Subcutaneous abdominal adipose tissue (tissue), 5 donors: ENCODE results near the gene SH3PXD2A.

ENCODE experiments used
- H3K27ac ChIP-seq: one replicate; pipeline ENCODE4 v1.7.0; 2013; ENCODE audit warnings: low read depth, mild to moderate bottlenecking, inconsistent platforms, low read length, moderate library complexity
- H3K27me3 ChIP-seq, 5 donors: one replicate each; pipeline ENCODE4 v1.7.0; 2013; ENCODE audit warnings: low read length in 5 of 5, inconsistent platforms in 1 of 5; ENCODE audit not compliant: control insufficient read depth in 5 of 5, insufficient read depth in 4 of 5
- H3K36me3 ChIP-seq, 5 donors: one replicate each; pipeline ENCODE4 v1.7.0; 2013; ENCODE audit warnings: low read length in 5 of 5; ENCODE audit not compliant: control insufficient read depth in 5 of 5, insufficient read depth in 5 of 5
- H3K4me1 ChIP-seq, 5 donors: one replicate each; pipeline ENCODE4 v1.7.0; 2013; ENCODE audit warnings: low read length in 5 of 5, mild to moderate bottlenecking in 3 of 5, moderate library complexity in 1 of 5; ENCODE audit not compliant: control insufficient read depth in 5 of 5, insufficient read depth in 5 of 5
- H3K4me3 ChIP-seq, 5 donors: one replicate each; pipeline ENCODE4 v1.7.0; 2013; ENCODE audit warnings: low read length in 5 of 5, low read depth in 1 of 5
- H3K9ac ChIP-seq, 5 donors: one replicate each; pipeline ENCODE4 v1.7.0; 2013; ENCODE audit warnings: low read length in 5 of 5, mild to moderate bottlenecking in 4 of 5, moderate library complexity in 3 of 5
- H3K9me3 ChIP-seq, 5 donors: one replicate each; pipeline ENCODE4 v1.7.0; 2013; ENCODE audit warnings: low read length in 5 of 5; ENCODE audit not compliant: control insufficient read depth in 5 of 5
- donor health status: healthy.
- donor health status: healthy.
- donor health status: healthy.
- donor health status: healthy.
- donor health status: healthy.

SH3PXD2A gene

DNA sequence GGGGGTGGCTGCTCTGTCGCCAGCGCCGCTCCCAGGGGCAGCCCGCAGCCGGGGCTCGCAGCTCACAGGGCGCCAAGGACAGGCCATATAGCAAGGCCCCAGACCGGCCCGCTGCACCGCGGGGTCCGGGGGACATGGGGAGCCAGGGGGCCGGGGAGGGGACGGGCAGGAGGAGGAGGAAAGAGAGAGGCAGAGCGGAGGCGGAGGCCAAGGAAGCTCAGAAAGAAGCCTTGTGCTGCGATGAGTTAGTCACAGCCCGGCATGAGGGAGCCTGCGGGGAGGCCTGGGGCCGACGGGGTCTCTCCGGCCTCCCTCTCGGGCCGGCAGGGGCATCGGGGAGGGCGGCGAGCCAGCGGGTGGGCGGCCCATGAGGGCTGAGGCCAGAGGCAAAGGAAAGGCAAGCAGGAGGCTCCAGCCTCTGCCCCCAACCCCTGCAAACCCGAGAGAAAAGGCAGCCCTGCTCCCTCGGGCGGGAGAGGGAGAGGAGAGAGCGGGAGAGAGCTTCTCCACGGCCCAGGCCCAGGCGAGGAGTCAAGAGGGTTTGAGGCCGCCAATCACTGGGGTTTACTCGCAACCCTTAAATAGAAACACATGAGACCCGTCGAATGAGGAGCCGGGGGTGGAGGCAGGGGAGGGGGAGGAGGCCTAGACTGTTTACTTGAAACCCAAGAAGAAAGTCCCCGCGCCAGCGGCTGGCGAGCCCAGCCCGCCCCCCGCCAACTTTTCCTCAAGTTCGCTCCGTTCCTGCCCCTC is 194.0 kb downstream of the SH3PXD2A start:
- Histone ChIP-seq H3K27me3 (no peaks in the 10 kb centered on the region), H3K9ac (peak overlapping the region in 4 of 5 donors; percentile 53 to 82 (median 60)), H3K9me3 (peaks cover 0 to 10% (median 9%) of the 10 kb centered on the region in 5 donors), H3K4me3 (peak overlapping the region; percentile 32 to 72 (median 71)), H3K4me1 (peaks cover 7 to 66% (median 53%) of the 10 kb centered on the region in 5 donors), H3K36me3 (peaks cover 0 to 26% (median 22%) of the 10 kb centered on the region in 5 donors), H3K27ac (peak overlapping the region; percentile 78)

DNA sequence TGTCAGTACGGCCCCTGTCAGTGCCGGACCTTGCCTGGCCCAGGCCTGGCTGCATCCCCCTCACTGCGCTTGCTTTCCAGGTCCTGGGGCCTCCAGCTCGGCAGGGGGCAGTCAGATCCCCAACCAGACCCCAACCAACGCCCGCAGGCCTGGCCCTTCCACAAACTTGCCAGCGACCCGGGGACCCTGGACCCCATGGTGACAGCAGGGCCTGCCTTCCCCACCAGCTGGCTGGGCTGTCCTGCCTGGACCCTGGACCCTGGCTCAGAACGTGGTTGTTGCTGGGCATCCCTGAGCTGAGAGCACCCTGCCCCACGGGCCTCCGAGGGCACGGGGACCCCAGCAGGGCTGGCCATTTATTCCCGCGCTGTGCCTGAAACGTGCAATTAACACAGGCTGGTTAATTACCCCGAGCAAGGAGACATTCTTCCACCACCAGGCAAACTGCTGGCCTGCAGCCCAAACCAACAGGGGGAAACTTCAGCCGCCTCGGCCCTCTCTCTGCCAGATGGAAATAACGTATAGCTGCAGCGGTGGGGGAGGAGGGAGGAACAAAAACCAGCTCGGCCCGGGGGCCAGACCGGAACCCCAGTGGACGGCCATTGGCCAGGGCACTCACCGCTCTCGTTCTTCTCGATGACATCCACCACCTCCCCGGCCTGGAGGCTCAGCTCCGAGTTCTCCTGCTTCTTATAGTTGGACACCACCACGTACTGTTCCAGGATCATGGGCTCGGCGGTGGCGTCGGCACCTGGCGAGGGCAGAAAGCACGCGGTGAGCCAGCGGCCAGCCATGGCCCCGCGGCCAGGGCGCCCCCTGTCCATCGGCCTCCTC is 194.8 kb downstream of the SH3PXD2A start:
- Histone ChIP-seq H3K36me3 (peaks cover 0 to 26% (median 22%) of the 10 kb centered on the region in 5 donors), H3K4me1 (peaks cover 7 to 59% (median 49%) of the 10 kb centered on the region in 5 donors), H3K27ac (peak overlapping the region; percentile 78), H3K4me3 (peak overlapping the region; percentile 65 to 72 (median 71)), H3K9me3 (peaks cover 0 to 10% (median 9%) of the 10 kb centered on the region in 5 donors), H3K27me3 (no peaks in the 10 kb centered on the region), H3K9ac (peak overlapping the region in 4 of 5 donors; percentile 57 to 82 (median 66))

DNA sequence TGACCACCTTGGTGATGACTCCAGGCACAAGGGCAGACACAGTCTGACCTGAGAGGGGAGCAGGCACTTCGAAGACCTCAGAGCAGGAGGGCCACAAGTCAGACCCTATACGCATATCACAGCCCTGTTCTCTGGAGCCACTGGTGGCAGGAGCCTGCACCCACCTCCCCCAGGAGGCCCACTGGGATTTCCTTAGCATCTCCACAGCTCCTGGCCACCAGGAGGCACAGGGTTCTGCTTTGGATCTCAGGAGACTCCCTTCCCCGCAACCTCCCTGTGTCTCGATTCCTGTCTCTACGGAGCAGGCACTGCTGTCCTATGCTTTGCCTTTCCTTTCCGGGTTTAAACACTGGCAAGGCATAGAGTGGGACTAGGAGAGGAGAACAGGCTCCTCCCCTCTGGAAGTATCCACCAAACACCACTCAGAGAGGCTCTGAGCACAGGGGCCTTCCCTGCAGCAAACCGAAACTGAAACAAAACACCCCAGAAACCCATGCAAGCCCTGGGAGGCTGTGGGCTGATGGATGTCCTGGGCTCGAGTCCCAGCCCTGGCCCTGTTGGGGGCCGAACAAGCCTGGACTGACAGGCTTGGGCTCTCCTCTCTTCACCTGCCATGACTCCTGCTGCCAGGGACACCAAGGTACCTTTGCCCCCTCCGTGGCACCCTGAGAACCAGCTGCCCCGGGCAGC is 195.6 kb downstream of the SH3PXD2A start:
- peaks cover 0 to 10% (median 9%) of the 10 kb centered on the region in 5 donors for H3K9me3 ChIP-seq
- H3K27ac ChIP-seq: peak overlapping the region; percentile 78
- peaks cover 5 to 55% (median 42%) of the 10 kb centered on the region in 5 donors for H3K4me1 ChIP-seq
- no peaks in the 10 kb centered on the region for H3K27me3 ChIP-seq
- peak overlapping the region in 4 of 5 donors; percentile 57 to 82 (median 66) for H3K9ac ChIP-seq
- H3K4me3 ChIP-seq: peak overlapping the region; percentile 65 to 72 (median 71)
- H3K36me3 ChIP-seq: peaks cover 0 to 27% (median 22%) of the 10 kb centered on the region in 5 donors

DNA sequence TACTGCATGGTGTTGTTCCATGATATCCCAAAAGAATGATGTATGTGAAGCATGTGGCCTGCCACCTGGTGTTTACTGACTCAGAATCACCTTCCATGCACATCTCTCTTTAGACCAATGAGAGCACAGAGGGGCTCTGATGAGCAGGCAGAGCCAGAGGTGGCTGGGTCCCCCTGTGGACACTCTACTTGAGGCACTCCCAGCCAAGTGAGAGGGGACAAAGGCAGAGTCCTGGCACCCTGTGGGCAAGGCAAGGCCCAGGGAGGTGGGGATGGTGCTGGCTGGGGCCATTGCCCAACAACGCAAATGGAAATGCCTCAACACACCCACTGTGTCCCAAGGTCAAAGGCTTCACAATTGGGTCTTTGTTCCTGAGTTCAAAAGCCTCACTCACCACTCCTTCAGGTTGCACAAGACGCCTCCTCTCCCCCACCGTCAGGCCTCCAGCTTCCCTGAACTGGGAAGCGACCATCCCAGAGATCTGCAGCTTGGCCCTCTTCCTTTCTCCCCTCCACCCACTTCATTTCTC is 197.3 kb downstream of the SH3PXD2A start:
- Histone ChIP-seq H3K27me3 (no peaks in the 10 kb centered on the region), H3K4me1 (peaks cover 6 to 54% (median 35%) of the 10 kb centered on the region in 5 donors), H3K9me3 (peaks cover 0 to 10% (median 9%) of the 10 kb centered on the region in 5 donors), H3K36me3 (peaks cover 0 to 26% (median 22%) of the 10 kb centered on the region in 5 donors), H3K4me3 (no peak overlapping the region), H3K9ac (no peak overlapping the region), H3K27ac (no peak overlapping the region)

DNA sequence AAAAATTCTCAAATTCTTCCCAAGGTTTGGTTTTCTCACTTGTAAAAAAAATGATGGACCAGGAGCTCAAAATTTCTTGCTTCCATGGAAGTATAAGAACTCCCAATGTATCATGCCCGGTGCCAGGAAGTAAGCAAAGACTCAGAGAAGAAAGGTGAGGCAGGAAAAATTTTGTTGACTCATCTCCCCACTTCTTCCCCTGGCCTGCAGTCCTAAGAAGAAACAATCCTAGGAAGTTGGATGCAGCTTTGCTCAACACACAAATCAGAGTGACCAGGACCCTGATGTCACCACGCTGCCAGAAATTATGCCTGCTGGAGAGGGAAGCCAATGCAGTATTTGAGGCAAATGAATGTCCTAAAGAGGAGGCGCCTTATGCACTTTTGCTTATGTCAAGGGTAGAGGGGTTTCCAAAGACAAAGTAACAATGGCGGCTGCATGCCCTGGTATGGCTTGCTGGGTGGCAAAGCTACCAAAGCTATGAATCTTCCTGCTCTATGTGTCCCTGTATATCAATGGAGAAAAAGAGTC is 198.2 kb downstream of the SH3PXD2A start:
- H3K27me3 ChIP-seq: no peaks in the 10 kb centered on the region
- peaks cover 15 to 57% (median 39%) of the 10 kb centered on the region in 5 donors for H3K4me1 ChIP-seq
- H3K4me3 ChIP-seq: no peak overlapping the region
- H3K27ac ChIP-seq: no peak overlapping the region
- H3K9me3 ChIP-seq: peaks cover 0 to 10% (median 9%) of the 10 kb centered on the region in 5 donors
- no peak overlapping the region for H3K9ac ChIP-seq
- peaks cover 0 to 26% (median 22%) of the 10 kb centered on the region in 5 donors for H3K36me3 ChIP-seq

DNA sequence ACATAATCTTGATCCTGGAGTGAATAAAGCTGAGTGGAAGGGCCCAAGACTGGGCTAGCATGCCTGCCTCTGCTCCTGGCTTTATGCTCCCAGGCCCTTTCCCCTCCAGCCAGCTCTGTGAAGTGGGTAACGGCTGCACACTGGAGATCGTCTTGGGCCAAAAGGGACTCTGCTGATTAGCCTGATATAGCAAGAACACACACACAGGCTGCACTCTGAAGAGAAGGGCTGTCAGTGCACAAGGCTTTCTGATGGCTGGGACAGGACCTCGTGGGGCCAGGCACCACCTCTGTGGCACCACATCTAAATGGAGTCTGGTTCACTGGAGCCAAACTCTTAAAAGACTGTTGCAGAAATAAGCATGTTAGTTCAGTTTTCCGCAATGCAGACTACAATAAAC is 200.5 kb downstream of the SH3PXD2A start:
- Histone ChIP-seq H3K9ac (no peak overlapping the region), H3K4me1 (peaks cover 19 to 58% (median 46%) of the 10 kb centered on the region in 5 donors), H3K36me3 (peaks cover 0 to 29% (median 22%) of the 10 kb centered on the region in 5 donors), H3K4me3 (no peak overlapping the region), H3K27me3 (no peaks in the 10 kb centered on the region), H3K9me3 (peaks cover 0 to 10% (median 9%) of the 10 kb centered on the region in 5 donors), H3K27ac (no peak overlapping the region)

DNA sequence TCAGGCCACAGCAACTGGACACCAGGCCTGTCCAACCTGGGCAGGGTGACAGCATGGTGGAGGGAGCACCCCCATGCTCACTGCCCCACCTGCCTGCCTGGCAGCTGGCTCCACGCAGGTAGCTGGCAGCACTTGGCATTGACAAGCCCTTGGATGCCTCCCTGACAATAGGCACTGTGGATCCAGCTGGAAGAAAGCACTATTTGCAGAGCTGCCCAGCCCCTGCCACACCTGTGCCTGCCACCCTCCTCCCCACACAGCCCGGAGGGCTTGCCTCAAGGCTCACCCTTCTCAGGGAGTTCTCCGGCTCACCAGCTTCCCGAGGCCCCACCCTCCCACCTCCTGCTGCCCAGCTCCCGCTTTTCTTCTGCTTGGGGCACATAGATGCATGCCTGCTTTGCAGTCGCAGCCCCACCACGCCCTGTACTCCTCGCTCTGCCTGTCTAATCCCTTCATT is 201.8 kb downstream of the SH3PXD2A start:
- Histone ChIP-seq H3K27me3 (no peaks in the 10 kb centered on the region), H3K36me3 (peaks cover 0 to 23% (median 13%) of the 10 kb centered on the region in 5 donors), H3K4me1 (peaks cover 26 to 61% (median 51%) of the 10 kb centered on the region in 5 donors), H3K4me3 (no peak overlapping the region), H3K9ac (no peak overlapping the region), H3K27ac (peak overlapping the region; percentile 87), H3K9me3 (peaks cover 0 to 10% (median 9%) of the 10 kb centered on the region in 5 donors)

DNA sequence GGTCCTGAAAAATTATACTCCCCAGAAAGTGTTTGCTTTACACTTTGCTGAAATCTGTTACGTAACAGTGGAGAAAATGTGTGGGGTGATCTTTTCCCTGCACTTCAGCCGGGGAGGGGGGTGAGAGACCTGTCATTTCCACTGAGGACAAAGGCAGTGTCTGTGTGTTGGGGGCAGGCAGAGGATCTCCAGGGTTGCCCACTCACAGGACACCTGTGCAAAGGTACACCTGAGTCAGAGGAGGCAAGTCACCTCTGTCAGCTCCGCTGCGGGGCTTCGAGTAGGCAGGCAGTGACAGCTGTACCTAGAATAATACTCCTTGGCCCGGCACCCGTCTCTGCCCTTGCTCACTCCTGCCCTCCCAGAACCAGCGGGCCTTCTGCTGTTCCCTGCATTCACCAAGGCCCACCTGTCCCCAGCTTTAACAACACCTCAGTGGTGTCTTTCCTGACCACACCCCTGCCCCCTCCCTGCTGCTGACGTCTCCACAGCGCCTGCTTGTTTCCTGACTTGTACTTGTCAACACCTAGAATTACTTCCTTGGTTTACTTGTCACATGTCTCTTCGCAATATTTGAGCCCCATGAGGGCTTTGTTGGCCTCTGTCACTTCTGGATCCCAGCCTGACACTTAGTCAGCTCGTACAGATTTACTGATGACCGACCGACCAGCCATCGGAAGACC is 202.6 kb downstream of the SH3PXD2A start:
- Histone ChIP-seq H3K4me3 (peak overlapping the region in 2 of 5 donors; percentile 8 to 37), H3K36me3 (peaks cover 0 to 14% (median 5%) of the 10 kb centered on the region in 5 donors), H3K27ac (peak overlapping the region; percentile 87), H3K9ac (peak overlapping the region in 2 of 5 donors; percentile 20 to 63), H3K9me3 (peaks cover 0 to 9% (median 7%) of the 10 kb centered on the region in 5 donors), H3K4me1 (peaks cover 30 to 70% (median 60%) of the 10 kb centered on the region in 5 donors), H3K27me3 (no peaks in the 10 kb centered on the region)
